ENCODE results near the gene WASF2.

DNA sequence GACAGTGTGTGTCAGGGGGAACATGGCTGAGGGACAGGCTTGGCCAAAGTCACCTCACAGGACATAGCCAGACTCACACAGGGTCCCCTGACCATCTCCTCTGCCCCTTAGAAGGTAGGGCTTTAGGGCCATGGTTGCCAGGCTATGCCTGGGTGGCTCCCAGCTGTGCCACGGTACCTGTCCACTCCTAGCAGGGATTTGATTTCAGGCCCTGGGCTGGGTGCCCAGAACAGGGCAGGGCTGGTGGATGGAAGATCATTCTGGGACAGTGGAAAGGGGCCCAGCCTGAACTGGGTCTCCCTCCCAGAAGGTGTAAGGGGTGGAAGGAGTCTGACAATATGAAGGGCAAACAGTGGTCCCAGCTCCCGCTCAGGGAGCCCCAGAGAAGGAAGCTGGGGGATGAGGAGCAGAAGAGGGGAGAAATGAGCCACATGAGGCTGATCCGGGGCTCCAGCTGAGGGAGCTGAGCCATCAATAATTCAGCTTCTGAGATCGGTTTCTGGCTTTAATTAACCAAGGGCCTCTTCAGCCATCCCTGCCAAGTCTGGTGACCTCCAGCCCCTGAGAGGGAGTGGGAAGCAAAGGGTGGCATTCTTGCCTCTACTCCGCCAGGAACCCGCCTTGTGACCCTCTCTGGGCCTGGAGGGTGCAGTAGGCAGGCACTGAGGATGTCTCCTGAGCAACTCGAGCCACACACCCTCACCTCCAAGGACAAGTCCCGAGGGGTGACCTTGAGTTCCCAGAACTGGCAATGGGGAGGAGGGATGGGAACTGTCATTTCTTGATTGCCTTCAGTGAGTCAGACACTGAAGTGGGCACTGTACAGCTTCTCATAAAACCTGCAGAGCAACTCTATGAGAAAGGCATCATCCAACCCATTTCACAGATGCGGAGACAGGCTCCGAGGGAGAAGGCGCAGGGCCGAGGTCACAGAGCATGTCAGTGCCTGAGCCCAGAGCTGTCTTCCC lies 108.9 kb downstream of the WASF2 start:
- TF ChIP-seq, protein P1, sequence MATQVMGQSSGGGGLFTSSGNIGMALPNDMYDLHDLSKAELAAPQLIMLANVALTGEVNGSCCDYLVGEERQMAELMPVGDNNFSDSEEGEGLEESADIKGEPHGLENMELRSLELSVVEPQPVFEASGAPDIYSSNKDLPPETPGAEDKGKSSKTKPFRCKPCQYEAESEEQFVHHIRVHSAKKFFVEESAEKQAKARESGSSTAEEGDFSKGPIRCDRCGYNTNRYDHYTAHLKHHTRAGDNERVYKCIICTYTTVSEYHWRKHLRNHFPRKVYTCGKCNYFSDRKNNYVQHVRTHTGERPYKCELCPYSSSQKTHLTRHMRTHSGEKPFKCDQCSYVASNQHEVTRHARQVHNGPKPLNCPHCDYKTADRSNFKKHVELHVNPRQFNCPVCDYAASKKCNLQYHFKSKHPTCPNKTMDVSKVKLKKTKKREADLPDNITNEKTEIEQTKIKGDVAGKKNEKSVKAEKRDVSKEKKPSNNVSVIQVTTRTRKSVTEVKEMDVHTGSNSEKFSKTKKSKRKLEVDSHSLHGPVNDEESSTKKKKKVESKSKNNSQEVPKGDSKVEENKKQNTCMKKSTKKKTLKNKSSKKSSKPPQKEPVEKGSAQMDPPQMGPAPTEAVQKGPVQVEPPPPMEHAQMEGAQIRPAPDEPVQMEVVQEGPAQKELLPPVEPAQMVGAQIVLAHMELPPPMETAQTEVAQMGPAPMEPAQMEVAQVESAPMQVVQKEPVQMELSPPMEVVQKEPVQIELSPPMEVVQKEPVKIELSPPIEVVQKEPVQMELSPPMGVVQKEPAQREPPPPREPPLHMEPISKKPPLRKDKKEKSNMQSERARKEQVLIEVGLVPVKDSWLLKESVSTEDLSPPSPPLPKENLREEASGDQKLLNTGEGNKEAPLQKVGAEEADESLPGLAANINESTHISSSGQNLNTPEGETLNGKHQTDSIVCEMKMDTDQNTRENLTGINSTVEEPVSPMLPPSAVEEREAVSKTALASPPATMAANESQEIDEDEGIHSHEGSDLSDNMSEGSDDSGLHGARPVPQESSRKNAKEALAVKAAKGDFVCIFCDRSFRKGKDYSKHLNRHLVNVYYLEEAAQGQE (IDR thresholded peaks at IDR 0.05; ENCODE audit: low read depth) = no peak
- TF ChIP-seq ZBTB7A (IDR thresholded peaks at IDR 0.05; ENCODE audit: low read depth) (no peak), EP300 (IDR thresholded peaks at IDR 0.05; ENCODE audit: borderline replicate concordance) (no peak), RAD21 (IDR thresholded peaks at IDR 0.05; ENCODE audit: low read depth) (no peak), NFIC (IDR thresholded peaks at IDR 0.05) (0 out of 2 replicates have a peak, but pooled peaks have one; percentile 30), FOXM1 (IDR thresholded peaks at IDR 0.05; ENCODE audit: borderline replicate concordance, low read depth) (no peak), TEAD4 (IDR thresholded peaks at IDR 0.05) (no peak), CREB1 (IDR thresholded peaks at IDR 0.05; ENCODE audit: low read depth) (no peak), EGR1 (IDR thresholded peaks at IDR 0.05) (no peak)
- TF ChIP-seq, protein P2, sequence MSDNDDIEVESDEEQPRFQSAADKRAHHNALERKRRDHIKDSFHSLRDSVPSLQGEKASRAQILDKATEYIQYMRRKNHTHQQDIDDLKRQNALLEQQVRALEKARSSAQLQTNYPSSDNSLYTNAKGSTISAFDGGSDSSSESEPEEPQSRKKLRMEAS (IDR thresholded peaks at IDR 0.05) = no peak

Data from Ishikawa (cell line).